Esophagus squamous epithelium (tissue), 5 donors: Measurements from ENCODE around the gene RPS2. TPM values are rescaled to one million over a fixed set of nuclear protein-coding genes. Genes with fewer than 3 reads are reported as not detected.
A peak's percentile ranks its signal among the peaks of the same experiment; 100 is the strongest.

ENCODE experiments used
- DNase-seq: peaks from one replicate; lab custom pipeline; 2025; lab: John Stamatoyannopoulos, UW
- H3K27ac ChIP-seq, 4 donors: fragments of 200-600 bp; sonication (generic); one replicate each; pipeline ENCODE4 v1.5.1; 2016 to 2019; ENCODE audit warnings: mild to moderate bottlenecking in 1 of 4
- H3K27me3 ChIP-seq, 4 donors: fragments of 200-600 bp; sonication (generic); 1 replicate in 3 of 4; 2 replicates in 1 of 4; pipeline versions ENCODE4 v1.5.1 to v1.6.0; 2017 to 2021; ENCODE audit warnings: antibody characterized with exemption in 1 of 4
- H3K36me3 ChIP-seq, 3 donors: fragments of 200-600 bp; sonication (generic); one replicate each; pipeline ENCODE4 v1.5.1; 2016 to 2019
- H3K4me1 ChIP-seq, 3 donors: fragments of 200-600 bp; sonication (generic); one replicate each; pipeline ENCODE4 v1.5.1; 2017 to 2019
- H3K4me3 ChIP-seq, 4 donors: fragments of 200-600 bp; sonication (generic); 1 replicate in 3 of 4; 2 replicates in 1 of 4; pipeline ENCODE4 v1.5.1; 2016 to 2019; ENCODE audit warnings: mild to moderate bottlenecking in 2 of 4, moderate library complexity in 1 of 4
- H3K9me3 ChIP-seq, 3 donors: fragments of 200-600 bp; sonication (generic); one replicate each; pipeline ENCODE4 v1.5.1; 2016 to 2019
- CTCF ChIP-seq, 6 experiments: fragments of 450-650 bp in 4 of 6; fragments of 200-600 bp in 2 of 6; sonication (generic) in 2 of 6; IDR thresholded peaks; one replicate each; pipeline ENCODE4 v1.5.1; 2016 to 2019; ENCODE audit warnings: antibody characterized with exemption in 6 of 6, mild to moderate bottlenecking in 4 of 6, moderate library complexity in 4 of 6
- POLR2A ChIP-seq, 4 donors: fragments of 450-650 bp; IDR thresholded peaks; one replicate each; pipeline ENCODE4 v1.6.1; 2017; ENCODE audit warnings: antibody characterized with exemption in 4 of 4, mild to moderate bottlenecking in 4 of 4, moderate library complexity in 3 of 4
- WGBS, 2 donors: methylation state at CpG; one replicate each; pipeline ENCODE4 v1.1.5; 2018; 5-methylcytosine and 5-hydroxymethylcytosine counted together
- intact Hi-C: fragments of 100-400 bp; cut with DNase I; formaldehyde crosslinking; loops from one replicate; pipeline ENCODE4 v1.15.0; 2022
- total RNA-seq, 4 donors: library from RNA; depleted of rRNA; stranded (reverse); fragments of >200 nt; gene quantifications; one replicate each; pipeline ENCODE4 v1.1.0, GENCODE V29; 2016
- donor health status: DM: yes; HTN: yes; CAD: no.

Gene RPS2
- total RNA-seq, 4 donors from 2014 or later = 1,980 to 2,837 (median 2,292) TPM

- no peak for DNase-seq
- Histone ChIP-seq H3K27me3 (peaks cover 0 to 63% (median 9%) of the 10 kb centered on the region in 4 donors), H3K4me1 (peaks cover 34 to 69% (median 38%) of the 10 kb centered on the region in 3 donors), H3K9me3 (no peaks in the 10 kb centered on the region), H3K27ac (no peak overlapping the region), H3K4me3 (no peak overlapping the region), H3K36me3 (peaks cover 32 to 55% (median 41%) of the 10 kb centered on the region in 3 donors)
- no peak for TF ChIP-seq POLR2A (IDR thresholded peaks at IDR 0.05)
- TF ChIP-seq CTCF (IDR thresholded peaks at IDR 0.05) = no peak
- intact Hi-C loops = no loop called here
- 94% methylated on average over 20 to 23 of the region's 33 CpGs for WGBS, 2 donors
These were observed 11.0 kb upstream of the RPS2 start for GRCh38 chr16:1975432-1976215.

DNA sequence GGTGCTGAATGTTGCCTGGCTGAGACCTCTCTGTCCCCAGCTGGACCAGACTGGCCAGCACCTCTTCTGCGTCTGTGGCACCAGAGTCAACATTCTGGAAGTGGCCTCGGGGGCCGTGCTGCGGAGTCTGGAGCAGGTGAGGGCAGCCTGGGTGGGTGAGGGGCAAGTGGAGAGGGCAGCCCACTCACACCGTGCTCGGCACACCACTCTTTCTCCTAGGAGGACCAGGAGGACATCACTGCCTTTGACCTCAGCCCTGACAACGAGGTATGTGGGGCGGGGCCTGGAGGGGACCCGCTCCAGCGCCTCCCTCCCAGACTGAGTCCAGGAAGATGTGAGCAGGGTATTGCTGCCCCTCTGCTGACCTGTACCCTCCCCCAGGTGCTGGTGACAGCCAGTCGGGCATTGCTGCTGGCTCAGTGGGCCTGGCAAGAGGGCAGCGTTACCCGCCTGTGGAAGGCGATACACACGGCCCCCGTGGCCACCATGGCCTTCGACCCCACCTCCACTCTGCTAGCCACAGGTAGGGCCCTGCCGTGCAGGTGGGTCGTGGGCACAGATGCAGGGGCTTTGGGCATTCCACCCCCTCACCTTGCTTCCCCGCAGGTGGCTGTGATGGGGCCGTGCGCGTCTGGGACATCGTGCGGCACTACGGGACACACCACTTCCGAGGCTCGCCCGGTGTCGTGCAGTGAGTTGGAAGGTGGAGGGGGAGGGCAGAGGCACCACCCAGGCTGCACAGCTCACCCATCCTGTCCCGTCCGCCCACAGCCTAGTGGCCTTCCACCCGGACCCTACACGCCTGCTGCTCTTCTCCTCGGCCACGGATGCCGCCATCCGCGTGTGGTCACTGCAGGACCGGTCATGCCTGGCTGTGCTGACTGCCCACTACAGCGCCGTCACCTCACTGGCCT, 9.8 kb upstream of the RPS2 start:
- Histone ChIP-seq H3K36me3 (peaks cover 32 to 55% (median 41%) of the 10 kb centered on the region in 3 donors), H3K27ac (no peak overlapping the region), H3K27me3 (peaks cover 0 to 51% (median 2%) of the 10 kb centered on the region in 4 donors), H3K4me3 (no peak overlapping the region), H3K4me1 (peaks cover 23 to 58% (median 26%) of the 10 kb centered on the region in 3 donors), H3K9me3 (no peaks in the 10 kb centered on the region)
- no peak for DNase-seq
- intact Hi-C loops = no loop called here
- no peak for TF ChIP-seq CTCF (IDR thresholded peaks at IDR 0.05)
- no peak for TF ChIP-seq POLR2A (IDR thresholded peaks at IDR 0.05)
- 87 to 92% methylated on average over 10 to 22 of the region's 42 CpGs for WGBS, 2 donors

GRCh38 chr16:1973461-1974156, 9.0 kb upstream of the RPS2 start:
- 80 to 85% methylated on average over 5 to 11 of the region's 16 CpGs for WGBS, 2 donors
- intact Hi-C loops = no loop called here
- no peaks in the 10 kb centered on the region for H3K9me3 ChIP-seq
- H3K36me3 ChIP-seq = peaks cover 31 to 52% (median 41%) of the 10 kb centered on the region in 3 donors
- TF ChIP-seq POLR2A (IDR thresholded peaks at IDR 0.05) = no peak
- no peak for TF ChIP-seq CTCF (IDR thresholded peaks at IDR 0.05)
- no peak for DNase-seq
- peaks cover 23 to 49% (median 24%) of the 10 kb centered on the region in 3 donors for H3K4me1 ChIP-seq
- no peak overlapping the region for H3K4me3 ChIP-seq
- H3K27ac ChIP-seq = no peak overlapping the region
- peaks cover 0 to 43% (median 1%) of the 10 kb centered on the region in 4 donors for H3K27me3 ChIP-seq

- Histone ChIP-seq H3K4me3 (peak overlapping the region; percentile 86 to 97 (median 92)), H3K36me3 (peaks cover 20 to 40% (median 33%) of the 10 kb centered on the region in 3 donors), H3K9me3 (no peaks in the 10 kb centered on the region), H3K27ac (peak overlapping the region; percentile 87 to 99 (median 96)), H3K27me3 (peaks cover 0 to 31% (median 0%) of the 10 kb centered on the region in 4 donors), H3K4me1 (peaks cover 16 to 38% (median 20%) of the 10 kb centered on the region in 3 donors)
- intact Hi-C loops = no loop called here
- DNase-seq = no peak
- no peak for TF ChIP-seq CTCF (IDR thresholded peaks at IDR 0.05)
- no peak for TF ChIP-seq POLR2A (IDR thresholded peaks at IDR 0.05)
- WGBS, 2 donors = 0 to 4% methylated on average over 1 to 11 of the region's 22 CpGs
These were observed 7.9 kb upstream of the RPS2 start for GRCh38 chr16:1972490-1972877.
